Activated T-cell treated with anti-CD3 and anti-CD28 coated beads, Interleukin-2, amount 50 U/mL, for 72 hours (primary cell): ENCODE data around the gene EPS15. TPM values are rescaled to one million over a fixed set of nuclear protein-coding genes. Genes with fewer than 3 reads are reported as not detected.
"Not testable (repeated sequence)": the region's sequence is repeated elsewhere in the genome, so short reads cannot be mapped to it uniquely, and the experiment has no call there.

Experiments
- ATAC-seq, 2 donors: fragments of 150-1000 bp; cut with Tn5 transposase; replicated peaks in 1 of 2; 2 replicates each; pipeline ENCODE4 v1.10.0; 2021; ENCODE audit warnings: moderate library complexity in 2 of 2, mild to moderate bottlenecking in 1 of 2
- DNase-seq, 2 donors: peaks; one replicate each; pipeline ENCODE4 v3.0.0; 2021 to 2022; ENCODE audit warnings: mixed read lengths in 1 of 2
- H3K27ac Mint-ChIP-seq: one replicate; pipeline ENCODE4 v1.8.0; 2022; ENCODE audit warnings: mild to moderate bottlenecking, moderate library complexity, mixed read lengths
- H3K27me3 Mint-ChIP-seq: one replicate; pipeline ENCODE4 v1.8.0; 2022; ENCODE audit warnings: low read depth, mixed read lengths
- H3K36me3 Mint-ChIP-seq, 2 donors: one replicate each; pipeline ENCODE4 v1.8.0; 2022; ENCODE audit warnings: mixed read lengths in 2 of 2, mild to moderate bottlenecking in 1 of 2; ENCODE audit not compliant: insufficient read depth in 2 of 2
- H3K4me1 Mint-ChIP-seq: one replicate; pipeline ENCODE4 v1.8.0; 2022; ENCODE audit warnings: low read depth, mixed read lengths
- H3K4me3 Mint-ChIP-seq, 2 donors: one replicate each; pipeline ENCODE4 v1.8.0; 2022; ENCODE audit warnings: mild to moderate bottlenecking in 2 of 2, mixed read lengths in 2 of 2, moderate library complexity in 2 of 2
- H3K9me3 Mint-ChIP-seq, 2 donors: one replicate each; pipeline ENCODE4 v1.8.0; 2022; ENCODE audit warnings: mixed read lengths in 2 of 2
- total RNA-seq, 2 donors: library from RNA; stranded (reverse); gene quantifications; one replicate each; pipeline ENCODE4 v1.2.3, GENCODE V29; 2022

Gene EPS15
- total RNA-seq, 2 donors from 2014 or later, result 78.0 to 84.0 TPM

- no peak for DNase-seq
- H3K27me3 Mint-ChIP-seq, result no peaks in the 10 kb centered on the region
- no peak overlapping the region for H3K27ac Mint-ChIP-seq
- H3K4me1 Mint-ChIP-seq, result peaks cover 37% of the 10 kb centered on the region
- no peak overlapping the region for H3K4me3 Mint-ChIP-seq
- ATAC-seq, result no peak
- no peaks in the 10 kb centered on the region for H3K9me3 Mint-ChIP-seq
- peaks cover 3 to 7% of the 10 kb centered on the region in 2 donors for H3K36me3 Mint-ChIP-seq
These were observed 79.2 kb downstream of the EPS15 start for GRCh38 chr1:51439895-51440294.

GRCh38 chr1:51439053-51439452 lies 80.0 kb downstream of the EPS15 start:
- H3K27ac Mint-ChIP-seq, result peak overlapping the region; percentile 28
- no peaks in the 10 kb centered on the region for H3K9me3 Mint-ChIP-seq
- DNase-seq (no peak), ATAC-seq (no peak)
- no peaks in the 10 kb centered on the region for H3K27me3 Mint-ChIP-seq
- no peak overlapping the region for H3K4me3 Mint-ChIP-seq
- peaks cover 34% of the 10 kb centered on the region for H3K4me1 Mint-ChIP-seq
- peaks cover 5 to 7% of the 10 kb centered on the region in 2 donors for H3K36me3 Mint-ChIP-seq

- not testable (repeated sequence) for H3K4me3 Mint-ChIP-seq, H3K9me3 Mint-ChIP-seq, ATAC-seq, H3K27me3 Mint-ChIP-seq, DNase-seq, H3K27ac Mint-ChIP-seq, H3K36me3 Mint-ChIP-seq
- H3K4me1 Mint-ChIP-seq, result peaks cover 24% of the 10 kb centered on the region
These were observed 81.7 kb downstream of the EPS15 start for GRCh38 chr1:51437391-51437790.

- ATAC-seq (no peak), DNase-seq (no peak)
- no peak overlapping the region for H3K4me3 Mint-ChIP-seq
- peak overlapping the region; percentile 21 for H3K27ac Mint-ChIP-seq
- peaks cover 19% of the 10 kb centered on the region for H3K4me1 Mint-ChIP-seq
- H3K9me3 Mint-ChIP-seq, result no peaks in the 10 kb centered on the region
- H3K27me3 Mint-ChIP-seq, result no peaks in the 10 kb centered on the region
- H3K36me3 Mint-ChIP-seq, result peaks cover 6% of the 10 kb centered on the region in 2 donors
These were observed 83.2 kb downstream of the EPS15 start for GRCh38 chr1:51435878-51436277.

- Mint-ChIP-seq H3K4me3 (no peak overlapping the region), H3K27me3 (no peaks in the 10 kb centered on the region), H3K36me3 (peaks cover 6 to 7% of the 10 kb centered on the region in 2 donors), H3K9me3 (no peaks in the 10 kb centered on the region), H3K4me1 (peaks cover 22% of the 10 kb centered on the region), H3K27ac (peak overlapping the region; percentile 70)
- ATAC-seq (no peak), DNase-seq (no peak)
These were observed 85.0 kb downstream of the EPS15 start for GRCh38 chr1:51433972-51434510.

- DNase-seq, result no peak
- ATAC-seq, result no peak
- no peak overlapping the region for H3K4me3 Mint-ChIP-seq
These were observed 85.6 kb downstream of the EPS15 start for GRCh38 chr1:51433269-51433971.

GRCh38 chr1:51432146-51432545 lies 86.9 kb downstream of the EPS15 start:
- no peak for DNase-seq
- H3K36me3 Mint-ChIP-seq, result peaks cover 11 to 19% of the 10 kb centered on the region in 2 donors

More at GRCh38 chr1:51433269-51433971, 85.6 kb downstream of the EPS15 start:
- H3K36me3 Mint-ChIP-seq, result peaks cover 7 to 9% of the 10 kb centered on the region in 2 donors
- H3K4me1 Mint-ChIP-seq, result peaks cover 18% of the 10 kb centered on the region
- H3K9me3 Mint-ChIP-seq, result no peaks in the 10 kb centered on the region
- H3K27ac Mint-ChIP-seq, result peak overlapping the region; percentile 73
- H3K27me3 Mint-ChIP-seq, result no peaks in the 10 kb centered on the region

GRCh38 chr1:51427438-51427837 lies 91.6 kb downstream of the EPS15 start:
- ATAC-seq, result no peak
- Mint-ChIP-seq H3K9me3 (no peaks in the 10 kb centered on the region), H3K4me1 (peaks cover 11% of the 10 kb centered on the region), H3K36me3 (peaks cover 5 to 14% of the 10 kb centered on the region in 2 donors), H3K27ac (no peak overlapping the region), H3K4me3 (no peak overlapping the region), H3K27me3 (no peaks in the 10 kb centered on the region)
- DNase-seq, result no peak

More at GRCh38 chr1:51432146-51432545, 86.9 kb downstream of the EPS15 start:
- Mint-ChIP-seq H3K4me1 (peaks cover 18% of the 10 kb centered on the region), H3K9me3 (no peaks in the 10 kb centered on the region), H3K27ac (no peak overlapping the region), H3K4me3 (no peak overlapping the region), H3K27me3 (no peaks in the 10 kb centered on the region)
- ATAC-seq, result no peak

GRCh38 chr1:51425955-51426354 lies 93.1 kb downstream of the EPS15 start:
- ATAC-seq, result no peak
- Mint-ChIP-seq H3K4me3 (no peak overlapping the region), H3K4me1 (peaks cover 12% of the 10 kb centered on the region), H3K27ac (no peak overlapping the region), H3K9me3 (no peaks in the 10 kb centered on the region), H3K36me3 (peaks cover 5 to 17% of the 10 kb centered on the region in 2 donors), H3K27me3 (no peaks in the 10 kb centered on the region)
- no peak for DNase-seq

- H3K27ac Mint-ChIP-seq, result no peak overlapping the region
These were observed 93.8 kb downstream of the EPS15 start for GRCh38 chr1:51425273-51425672.

GRCh38 chr1:51423073-51423821 lies 95.8 kb downstream of the EPS15 start:
- Mint-ChIP-seq H3K36me3 (peaks cover under 1 to 26% of the 10 kb centered on the region in 2 donors), H3K27ac (peak overlapping the region; percentile 92), H3K4me3 (no peak overlapping the region), H3K9me3 (no peaks in the 10 kb centered on the region), H3K4me1 (peaks cover 10% of the 10 kb centered on the region), H3K27me3 (no peaks in the 10 kb centered on the region)
- ATAC-seq (no peak), DNase-seq (no peak)

More at GRCh38 chr1:51425273-51425672, 93.8 kb downstream of the EPS15 start:
- ATAC-seq (no peak), DNase-seq (no peak)
- no peaks in the 10 kb centered on the region for H3K9me3 Mint-ChIP-seq
- H3K27me3 Mint-ChIP-seq, result no peaks in the 10 kb centered on the region
- peaks cover 5 to 23% of the 10 kb centered on the region in 2 donors for H3K36me3 Mint-ChIP-seq
- no peak overlapping the region for H3K4me3 Mint-ChIP-seq
- peaks cover 18% of the 10 kb centered on the region for H3K4me1 Mint-ChIP-seq

GRCh38 chr1:51422367-51423072 lies 96.5 kb downstream of the EPS15 start:
- H3K36me3 Mint-ChIP-seq, result peaks cover 0 to 26% of the 10 kb centered on the region in 2 donors
- DNase-seq (no peak), ATAC-seq (no peak)
- no peaks in the 10 kb centered on the region for H3K27me3 Mint-ChIP-seq
- no peaks in the 10 kb centered on the region for H3K9me3 Mint-ChIP-seq
- H3K4me3 Mint-ChIP-seq, result no peak overlapping the region
- H3K4me1 Mint-ChIP-seq, result peaks cover 10% of the 10 kb centered on the region
- H3K27ac Mint-ChIP-seq, result peak overlapping the region; percentile 92

GRCh38 chr1:51421964-51422363 lies 97.1 kb downstream of the EPS15 start:
- Mint-ChIP-seq H3K4me3 (peak overlapping the region; percentile 38 to 49), H3K9me3 (no peaks in the 10 kb centered on the region), H3K27ac (peak overlapping the region; percentile 92), H3K4me1 (peaks cover 10% of the 10 kb centered on the region), H3K36me3 (peaks cover 0 to 22% of the 10 kb centered on the region in 2 donors), H3K27me3 (no peaks in the 10 kb centered on the region)
- DNase-seq (no peak), ATAC-seq (peak; percentile 75 to 80)
